GM12892 (cell line): ENCODE measurements around the gene KRTAP10-8.
"Not testable (repeated sequence)": the region's sequence is repeated elsewhere in the genome, so short reads cannot be mapped to it uniquely, and the experiment has no call there.

Source experiments
- DNase-seq: peaks from one replicate; pipeline ENCODE4 v3.0.0; 2011; ENCODE audit not compliant: insufficient read length
- FAIRE-seq: peaks from 2 replicates; lab custom pipeline; 2011; peaks lifted over from hg19 to GRCh38; lab: Jason Lieb, UNC
- POLR2A ChIP-seq: IDR thresholded peaks from 2 replicates; pipeline ENCODE4 v1.6.1; 2011; ENCODE audit warnings: low read depth, low read length, control low read depth
- POLR2AphosphoS5 ChIP-seq: IDR thresholded peaks from 2 replicates; pipeline ENCODE4 v1.6.1; 2011; ENCODE audit warnings: low read depth, low read length, control low read depth
- TAF1 ChIP-seq: IDR thresholded peaks from 2 replicates; pipeline ENCODE4 v1.6.1; 2011; ENCODE audit warnings: low read depth, mild to moderate bottlenecking, control low read depth, low read length, borderline replicate concordance

KRTAP10-8 gene

DNA sequence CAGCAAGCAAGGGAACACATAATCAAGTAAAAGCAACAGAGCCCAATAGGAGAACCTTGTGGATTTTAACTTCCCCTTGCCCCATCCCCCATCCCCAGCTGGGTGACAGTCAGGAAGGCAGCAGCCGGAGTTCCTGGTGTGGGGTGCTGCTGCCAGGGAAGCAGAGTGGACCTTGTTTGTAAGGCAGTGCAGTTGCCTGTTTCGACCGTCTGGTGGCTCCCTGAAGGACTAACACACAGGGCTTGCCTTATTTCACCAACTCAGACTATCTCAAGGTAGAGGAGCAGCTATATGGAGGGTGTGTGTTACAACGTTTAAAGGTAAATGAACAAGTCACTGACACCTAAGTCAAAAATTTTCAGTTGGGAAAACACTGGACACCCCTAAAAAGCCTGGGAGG, 6.6 kb downstream of the KRTAP10-8 start:
- DNase-seq (no peak), FAIRE-seq (no peak)
- TF ChIP-seq POLR2A (no peak), TAF1 (no peak), POLR2AphosphoS5 (no peak)

DNA sequence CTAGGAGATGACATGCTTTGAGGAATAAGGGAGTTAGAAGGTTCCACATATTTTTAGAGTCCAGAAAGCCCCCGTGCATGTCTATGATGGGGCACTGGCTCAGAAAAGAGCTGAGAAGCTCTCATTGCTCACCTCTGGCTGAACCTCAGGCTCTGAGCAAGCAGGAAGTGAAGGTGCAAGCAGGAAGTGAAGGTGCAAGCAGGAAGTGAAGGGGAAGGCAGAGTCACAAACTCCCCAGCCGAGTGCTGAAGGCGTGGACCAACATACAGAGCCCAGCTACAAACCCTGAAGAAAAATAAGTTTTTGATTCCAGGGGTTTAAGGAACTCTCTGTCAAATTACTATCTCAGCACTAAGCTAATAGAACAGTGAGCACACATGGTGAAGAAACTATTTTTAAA, 7.0 kb downstream of the KRTAP10-8 start:
- DNase-seq (no peak), FAIRE-seq (no peak)
- TF ChIP-seq TAF1 (no peak), POLR2AphosphoS5 (no peak), POLR2A (no peak)

DNA sequence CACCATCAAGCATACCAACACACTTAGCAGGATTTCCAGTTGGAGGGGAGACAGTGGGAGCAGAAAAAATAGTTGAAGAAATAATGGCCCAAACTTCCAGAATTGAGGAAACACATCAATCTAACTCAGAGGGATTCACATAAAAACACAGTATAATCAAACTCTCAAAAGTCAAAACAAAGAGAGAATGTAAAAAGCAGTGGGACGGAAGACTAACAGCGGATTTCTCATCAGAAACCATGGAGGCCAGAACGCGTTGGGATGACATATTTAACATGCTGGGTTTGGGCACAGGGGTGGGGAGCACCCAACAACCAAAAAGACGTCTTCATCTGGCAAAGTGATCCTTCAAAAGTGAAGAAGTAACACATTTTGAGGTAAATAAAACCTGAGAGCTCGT, 8.0 kb downstream of the KRTAP10-8 start:
- FAIRE-seq (no peak), DNase-seq (no peak)
- TF ChIP-seq POLR2A, result no peak
- no peak for TF ChIP-seq POLR2AphosphoS5
- TF ChIP-seq TAF1, result no peak

DNA sequence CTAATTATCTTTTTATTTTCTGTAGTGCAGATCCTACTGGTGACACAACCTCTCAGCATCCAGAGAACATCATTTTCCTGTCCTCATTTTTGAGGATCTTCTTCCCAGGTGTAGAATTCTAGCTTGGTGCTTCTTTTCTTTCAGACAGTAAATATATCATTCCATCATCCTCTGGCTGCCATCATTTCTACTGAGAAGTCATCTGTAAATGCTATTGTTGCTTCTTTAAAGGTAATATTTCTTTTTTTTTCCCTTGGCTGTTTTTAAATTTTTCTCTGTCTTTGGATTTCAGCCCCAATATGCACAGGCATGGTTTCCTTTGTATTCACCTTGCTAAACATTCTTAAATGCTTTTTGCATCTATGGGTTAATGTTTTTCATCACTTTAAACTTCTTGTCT, 11.7 kb downstream of the KRTAP10-8 start:
- TF ChIP-seq TAF1, result no peak
- no peak for TF ChIP-seq POLR2AphosphoS5
- no peak for TF ChIP-seq POLR2A
- DNase-seq (no peak), FAIRE-seq (no peak)

DNA sequence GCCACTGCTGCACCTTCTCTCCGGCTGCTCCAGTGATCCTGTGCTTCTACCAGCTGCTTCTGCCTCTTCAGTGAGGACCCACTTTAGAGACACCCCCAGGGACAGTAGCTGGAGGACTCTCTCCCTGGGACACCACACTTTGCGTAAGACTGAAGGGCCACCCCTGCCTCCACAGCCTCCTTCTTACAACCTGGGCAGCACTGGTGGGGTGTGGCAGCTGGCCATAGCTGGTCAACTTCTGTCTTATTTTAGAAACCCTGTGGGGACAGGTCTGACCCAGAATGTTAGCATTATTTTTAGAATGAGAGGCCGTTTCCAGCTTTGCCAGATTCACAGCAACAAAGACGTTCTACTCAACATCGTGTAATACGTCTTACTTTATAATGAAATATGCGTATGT, 13.9 kb downstream of the KRTAP10-8 start:
- no peak for FAIRE-seq
- no peak for DNase-seq
- TF ChIP-seq POLR2A, result no peak
- no peak for TF ChIP-seq TAF1
- TF ChIP-seq POLR2AphosphoS5, result no peak

DNA sequence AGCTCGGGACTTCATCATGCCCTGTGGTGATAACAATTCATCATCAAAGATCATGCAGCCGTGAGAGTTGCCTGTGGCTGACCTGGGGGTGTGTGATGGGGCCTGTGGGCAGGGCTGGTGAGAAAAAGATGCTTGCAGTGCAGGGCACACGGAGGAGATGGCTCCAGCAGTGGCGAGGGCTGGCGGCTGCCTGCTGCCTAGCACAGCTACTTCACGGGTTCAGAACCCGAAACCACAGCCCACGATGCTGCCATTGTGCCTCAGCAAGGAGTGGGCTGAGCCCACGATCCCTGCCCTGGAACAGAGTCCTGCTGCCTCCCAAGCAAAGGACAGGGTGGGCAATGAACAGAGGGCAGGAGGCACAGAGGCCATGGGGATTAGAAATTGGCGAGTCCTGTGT, 14.4 kb downstream of the KRTAP10-8 start:
- TF ChIP-seq TAF1, result no peak
- TF ChIP-seq POLR2AphosphoS5, result no peak
- no peak for TF ChIP-seq POLR2A
- DNase-seq (no peak), FAIRE-seq (no peak)

DNA sequence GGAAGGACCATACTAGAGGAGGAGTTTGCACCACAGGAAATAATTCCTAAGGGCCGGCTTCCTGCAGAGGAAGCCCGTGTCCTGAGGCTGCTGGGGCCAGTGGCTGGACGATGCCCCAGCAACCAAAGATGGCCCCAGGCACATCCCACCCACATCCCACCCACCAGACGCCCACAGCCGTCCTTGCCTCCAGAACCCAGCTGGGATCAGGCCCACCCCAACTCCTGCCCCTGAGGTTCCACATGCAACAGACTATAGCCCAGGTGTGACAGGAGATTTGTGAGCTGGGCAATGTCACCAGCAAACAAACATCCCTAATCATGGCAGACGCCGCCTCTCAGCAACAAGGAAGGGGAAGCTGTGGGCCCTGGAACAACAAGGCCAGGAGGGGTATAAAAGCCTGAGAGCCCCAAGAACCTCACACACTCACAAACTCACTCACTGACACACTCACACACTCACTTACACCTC, 14.8 kb downstream of the KRTAP10-8 start, which contains the start of gene KRTAP10-9:
KRTAP10-9 (plus strand) TSS at position 421 of the 471 bp plus-strand sequence. CDS start 79 bp downstream, outside the sequence.
- DNase-seq (no peak), FAIRE-seq (no peak)
- TF ChIP-seq TAF1 (no peak), POLR2A (no peak), POLR2AphosphoS5 (no peak)

DNA sequence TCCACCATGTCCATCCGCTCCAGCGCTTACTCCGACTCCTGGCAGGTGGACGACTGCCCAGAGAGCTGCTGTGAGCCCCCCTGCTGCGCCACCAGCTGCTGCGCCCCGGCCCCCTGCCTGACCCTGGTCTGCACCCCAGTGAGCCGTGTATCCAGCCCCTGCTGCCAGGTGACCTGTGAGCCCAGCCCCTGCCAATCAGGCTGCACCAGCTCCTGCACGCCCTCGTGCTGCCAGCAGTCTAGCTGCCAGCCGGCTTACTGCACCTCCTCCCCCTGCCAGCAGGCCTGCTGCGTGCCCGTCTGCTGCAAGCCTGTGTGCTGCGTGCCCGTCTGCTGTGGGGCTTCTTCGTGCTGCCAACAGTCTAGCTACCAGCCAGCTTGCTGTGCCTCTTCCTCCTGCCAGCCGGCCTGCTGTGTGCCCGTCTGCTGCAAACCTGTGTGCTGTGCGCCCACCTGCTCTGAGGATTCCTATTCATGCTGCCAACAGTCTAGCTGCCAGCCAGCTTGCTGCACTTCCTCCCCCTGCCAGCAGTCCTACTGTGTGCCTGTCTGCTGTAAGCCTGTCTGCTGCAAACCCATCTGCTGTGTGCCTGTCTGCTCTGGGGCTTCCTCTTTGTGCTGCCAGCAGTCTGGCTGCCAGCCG, 15.4 kb downstream of the KRTAP10-8 start:
- not testable (repeated sequence) for DNase-seq, FAIRE-seq

DNA sequence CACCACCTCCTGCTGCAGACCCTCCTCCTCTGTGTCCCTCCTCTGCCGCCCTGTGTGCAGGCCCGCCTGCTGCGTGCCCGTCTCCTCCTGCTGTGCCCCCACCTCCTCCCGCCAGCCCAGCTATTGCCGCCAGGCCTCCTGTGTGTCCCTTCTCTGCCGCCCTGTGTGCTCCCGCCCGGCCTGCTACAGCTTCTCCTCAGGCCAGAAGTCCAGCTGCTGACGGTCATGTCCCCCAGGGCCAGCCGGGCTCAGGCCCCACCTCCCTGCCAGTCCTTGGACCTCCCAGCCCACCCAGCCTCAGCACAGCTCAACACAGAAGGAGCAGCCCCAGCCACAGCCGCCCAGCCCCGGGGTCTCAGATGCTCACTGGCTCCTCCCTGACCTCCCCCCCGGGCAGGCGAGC, 16.0 kb downstream of the KRTAP10-8 start:
- DNase-seq, FAIRE-seq: not testable (repeated sequence)

DNA sequence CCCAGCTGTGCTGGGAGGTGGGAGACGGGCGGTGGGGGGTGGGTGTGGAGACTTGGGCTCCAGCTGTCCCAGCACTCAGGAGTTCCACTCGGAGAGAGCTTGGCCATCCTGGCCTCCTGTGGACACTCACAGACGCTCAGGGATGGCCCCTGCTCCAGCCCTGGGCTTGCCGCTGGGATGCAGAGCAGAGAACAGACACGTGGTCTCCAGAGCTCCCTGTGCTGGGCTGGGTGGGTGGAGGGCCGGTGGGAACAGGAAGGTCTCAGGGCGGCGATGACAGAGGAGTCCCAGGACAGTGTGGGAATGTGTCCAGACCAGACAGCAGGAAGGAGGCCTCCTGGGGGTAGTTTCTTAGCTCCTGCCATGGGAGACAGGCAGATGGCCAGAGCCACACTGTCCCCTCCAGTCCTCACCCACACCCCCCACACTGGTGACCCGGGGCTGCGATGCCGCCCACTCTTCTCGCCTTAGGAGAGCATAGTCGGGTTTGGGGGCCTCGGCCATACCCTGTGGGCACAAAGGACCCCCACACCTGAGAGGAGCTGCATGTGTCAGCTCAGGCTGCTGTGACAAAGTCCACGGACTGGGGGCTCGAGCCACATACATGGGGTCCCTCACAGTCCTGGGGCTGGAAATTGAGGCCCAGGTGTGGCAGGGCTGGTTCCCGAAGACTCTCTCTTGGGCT, 17.0 kb downstream of the KRTAP10-8 start:
- no peak for FAIRE-seq
- no peak for DNase-seq
- TF ChIP-seq POLR2AphosphoS5, result no peak
- TF ChIP-seq POLR2A, result no peak
- TF ChIP-seq TAF1, result no peak

DNA sequence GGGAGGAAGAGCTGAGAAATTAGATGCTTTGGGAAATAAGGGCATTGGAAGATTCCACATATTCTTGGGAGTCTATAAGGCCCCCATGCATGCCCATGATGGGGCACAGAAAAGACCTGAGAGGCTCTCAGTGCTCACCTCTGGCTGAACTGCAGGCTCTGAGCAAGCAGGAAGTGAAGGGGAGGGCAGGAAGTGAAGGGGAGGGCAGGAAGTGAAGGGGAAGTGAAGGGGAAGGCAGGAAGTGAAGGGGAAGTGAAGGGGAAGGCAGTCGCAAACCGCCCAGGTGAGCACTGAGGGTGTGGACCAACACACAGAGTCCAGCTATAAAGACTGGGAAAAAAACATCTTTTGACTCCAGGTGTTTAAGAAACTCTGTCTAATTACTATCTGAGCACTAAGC, 18.6 kb downstream of the KRTAP10-8 start:
- DNase-seq (no peak), FAIRE-seq (no peak)
- TF ChIP-seq TAF1 (no peak), POLR2A (no peak), POLR2AphosphoS5 (no peak)

DNA sequence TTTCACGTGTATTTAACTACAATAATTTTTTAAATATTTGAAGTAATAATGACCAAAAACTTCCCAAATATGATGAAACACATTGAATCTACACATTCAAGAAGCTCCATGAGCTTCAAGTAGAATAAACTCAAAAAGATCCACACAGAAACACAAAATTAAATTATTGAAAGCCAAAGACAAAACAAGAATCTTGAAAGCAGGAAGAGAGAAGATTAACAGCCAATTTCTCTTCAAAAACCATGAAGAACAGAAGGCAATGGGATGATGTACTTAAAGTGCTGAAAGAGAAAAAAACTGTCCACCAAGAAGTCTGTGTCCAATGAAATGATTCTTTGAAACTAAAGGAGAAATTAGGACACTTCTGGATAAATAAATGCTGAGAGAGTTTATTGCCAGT, 20.2 kb downstream of the KRTAP10-8 start:
- FAIRE-seq, result no peak

More for the DNA sequence above, 20.2 kb downstream of the KRTAP10-8 start:
- no peak for TF ChIP-seq POLR2A
- no peak for TF ChIP-seq TAF1
- TF ChIP-seq POLR2AphosphoS5, result no peak
- DNase-seq, result no peak
